Peyer's patch (tissue), 4 donors: ENCODE measurements around the gene TRAPPC6A. TPM values are rescaled to one million over a fixed set of nuclear protein-coding genes. Genes with fewer than 3 reads are reported as not detected.
A peak's percentile ranks its signal among the peaks of the same experiment; 100 is the strongest.

Experiments used
- DNase-seq, 3 donors: peaks; one replicate each; pipeline ENCODE4 v3.0.0-alpha.2; 2017 to 2019
- H3K27ac ChIP-seq, 4 donors: fragments of 200-600 bp; sonication (generic); one replicate each; pipeline ENCODE4 v1.5.1; 2016 to 2019
- H3K27me3 ChIP-seq, 2 donors: fragments of 200-600 bp; sonication (generic); one replicate each; pipeline ENCODE4 v1.5.1; 2019
- H3K36me3 ChIP-seq, 3 donors: fragments of 200-600 bp; sonication (generic); one replicate each; pipeline ENCODE4 v1.5.1; 2016 to 2019
- H3K4me1 ChIP-seq, 4 donors: fragments of 200-600 bp; sonication (generic); one replicate each; pipeline ENCODE4 v1.5.1; 2016 to 2019
- H3K4me3 ChIP-seq, 4 donors: fragments of 200-600 bp; sonication (generic); 1 replicate in 3 of 4; 2 replicates in 1 of 4; pipeline ENCODE4 v1.5.1; 2016 to 2019; ENCODE audit warnings: mild to moderate bottlenecking in 1 of 4
- H3K9me3 ChIP-seq, 4 donors: fragments of 200-600 bp; sonication (generic); one replicate each; pipeline ENCODE4 v1.5.1; 2016 to 2019; ENCODE audit warnings: mild to moderate bottlenecking in 1 of 4
- POLR2A ChIP-seq, 2 donors: fragments of 450-650 bp; IDR thresholded peaks; one replicate each; pipeline ENCODE4 v1.5.1; 2017; ENCODE audit warnings: antibody characterized with exemption in 2 of 2, mild to moderate bottlenecking in 2 of 2, moderate library complexity in 2 of 2
- total RNA-seq, 4 donors: library from RNA; depleted of rRNA; stranded (reverse); fragments of >200 nt; gene quantifications; one replicate each; pipeline ENCODE4 v1.1.0, GENCODE V29; 2016
- TF ChIP-seq, protein P1 (sequence below), 6 experiments: fragments of 450-650 bp in 4 of 6; fragments of 200-600 bp in 2 of 6; sonication (generic) in 1 of 6; IDR thresholded peaks; one replicate each; pipeline ENCODE4 v1.5.1; 2017 to 2019; ENCODE audit warnings: antibody characterized with exemption in 6 of 6, mild to moderate bottlenecking in 3 of 6, moderate library complexity in 1 of 6

The TRAPPC6A gene
- total RNA-seq, 4 donors from 2014 or later, result 11.4 to 58.6 (median 21.6) TPM

DNA sequence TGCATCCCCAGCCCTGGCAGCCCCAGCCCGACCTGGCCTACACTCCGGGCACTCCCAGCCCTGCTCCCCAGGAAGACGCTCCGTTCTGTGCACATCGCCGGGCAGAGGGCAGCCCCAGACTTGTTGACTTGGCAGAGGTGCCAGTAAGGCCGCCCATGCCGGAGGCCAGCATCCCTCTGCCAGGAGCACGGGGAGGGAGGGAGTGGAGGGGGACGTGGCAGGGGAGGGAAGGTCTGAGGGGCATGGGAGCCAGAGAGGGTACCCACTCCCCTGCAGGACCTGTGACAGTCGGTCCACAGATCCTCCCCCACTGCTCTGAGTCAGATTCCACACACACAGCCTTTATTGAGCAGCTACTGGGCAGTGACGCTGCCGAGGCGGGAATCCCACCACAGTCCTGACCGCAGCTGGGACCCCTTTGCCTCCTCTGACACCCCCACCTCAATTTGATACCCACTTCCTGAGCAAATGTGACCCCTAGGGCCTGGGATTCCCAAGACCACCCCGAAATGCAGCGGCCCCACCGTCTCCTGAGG is 15.4 kb downstream of the TRAPPC6A start:
- DNase-seq, result no peak
- Histone ChIP-seq H3K27ac (no peak overlapping the region), H3K9me3 (no peaks in the 10 kb centered on the region), H3K27me3 (no peaks in the 10 kb centered on the region), H3K4me3 (no peak overlapping the region), H3K4me1 (peaks cover 0 to 11% (median 4%) of the 10 kb centered on the region in 4 donors), H3K36me3 (no peaks in the 10 kb centered on the region)
- no peak for TF ChIP-seq POLR2A (IDR thresholded peaks at IDR 0.05)
- TF ChIP-seq, protein P1, sequence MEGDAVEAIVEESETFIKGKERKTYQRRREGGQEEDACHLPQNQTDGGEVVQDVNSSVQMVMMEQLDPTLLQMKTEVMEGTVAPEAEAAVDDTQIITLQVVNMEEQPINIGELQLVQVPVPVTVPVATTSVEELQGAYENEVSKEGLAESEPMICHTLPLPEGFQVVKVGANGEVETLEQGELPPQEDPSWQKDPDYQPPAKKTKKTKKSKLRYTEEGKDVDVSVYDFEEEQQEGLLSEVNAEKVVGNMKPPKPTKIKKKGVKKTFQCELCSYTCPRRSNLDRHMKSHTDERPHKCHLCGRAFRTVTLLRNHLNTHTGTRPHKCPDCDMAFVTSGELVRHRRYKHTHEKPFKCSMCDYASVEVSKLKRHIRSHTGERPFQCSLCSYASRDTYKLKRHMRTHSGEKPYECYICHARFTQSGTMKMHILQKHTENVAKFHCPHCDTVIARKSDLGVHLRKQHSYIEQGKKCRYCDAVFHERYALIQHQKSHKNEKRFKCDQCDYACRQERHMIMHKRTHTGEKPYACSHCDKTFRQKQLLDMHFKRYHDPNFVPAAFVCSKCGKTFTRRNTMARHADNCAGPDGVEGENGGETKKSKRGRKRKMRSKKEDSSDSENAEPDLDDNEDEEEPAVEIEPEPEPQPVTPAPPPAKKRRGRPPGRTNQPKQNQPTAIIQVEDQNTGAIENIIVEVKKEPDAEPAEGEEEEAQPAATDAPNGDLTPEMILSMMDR (IDR thresholded peaks at IDR 0.05), result no peak

DNA sequence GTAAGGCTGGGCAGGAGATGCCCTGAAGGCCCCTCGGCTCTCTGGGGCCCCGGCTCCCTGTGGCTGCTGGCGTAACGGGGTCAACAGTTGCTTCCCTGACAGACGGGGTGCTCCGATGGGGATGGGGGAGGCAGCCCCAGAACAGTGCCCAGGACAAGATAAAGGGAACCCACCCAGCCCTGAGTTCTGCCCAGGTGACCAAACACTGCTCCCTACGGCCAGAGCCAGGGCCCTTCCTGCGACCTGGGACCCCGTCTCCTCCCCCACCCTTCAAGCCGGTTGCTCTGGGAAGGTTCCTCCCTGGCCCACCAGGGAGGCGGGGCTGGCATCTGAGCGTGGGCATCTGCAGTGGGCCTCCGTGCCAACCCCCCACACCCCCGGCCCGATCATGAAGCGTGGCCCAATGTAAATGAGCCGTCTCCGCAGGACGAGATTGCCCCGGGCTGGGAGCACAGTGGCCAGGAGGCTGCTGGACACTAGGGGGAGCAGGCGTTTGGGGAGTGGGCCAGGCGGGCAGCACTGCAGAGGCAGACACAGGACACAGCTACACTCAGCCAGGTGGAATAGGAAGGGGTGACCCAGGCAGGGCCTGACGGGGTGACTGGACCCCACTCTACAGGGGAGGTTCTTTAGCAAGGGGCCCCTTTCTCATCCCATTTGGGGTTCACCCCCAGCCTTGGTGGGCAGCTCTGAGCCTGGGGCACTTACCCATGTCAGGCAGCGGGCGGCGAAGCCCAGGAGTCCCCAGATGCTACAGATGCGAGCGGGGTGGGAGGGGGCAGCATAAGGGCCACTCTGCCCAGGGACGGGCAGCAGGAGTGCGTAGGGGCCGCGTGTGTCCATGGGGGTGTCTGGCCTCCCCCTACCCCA is 16.1 kb downstream of the TRAPPC6A start:
- H3K27me3 ChIP-seq, result no peaks in the 10 kb centered on the region
- no peaks in the 10 kb centered on the region for H3K9me3 ChIP-seq
- DNase-seq, result no peak
- TF ChIP-seq, protein P1 (IDR thresholded peaks at IDR 0.05), result peak in 3 of 6 experiments; percentile 16 to 23 (median 18)
- no peak for TF ChIP-seq POLR2A (IDR thresholded peaks at IDR 0.05)
- H3K4me1 ChIP-seq, result peaks cover 0 to 11% (median 4%) of the 10 kb centered on the region in 4 donors
- H3K36me3 ChIP-seq, result no peaks in the 10 kb centered on the region
- no peak overlapping the region for H3K27ac ChIP-seq
- no peak overlapping the region for H3K4me3 ChIP-seq

DNA sequence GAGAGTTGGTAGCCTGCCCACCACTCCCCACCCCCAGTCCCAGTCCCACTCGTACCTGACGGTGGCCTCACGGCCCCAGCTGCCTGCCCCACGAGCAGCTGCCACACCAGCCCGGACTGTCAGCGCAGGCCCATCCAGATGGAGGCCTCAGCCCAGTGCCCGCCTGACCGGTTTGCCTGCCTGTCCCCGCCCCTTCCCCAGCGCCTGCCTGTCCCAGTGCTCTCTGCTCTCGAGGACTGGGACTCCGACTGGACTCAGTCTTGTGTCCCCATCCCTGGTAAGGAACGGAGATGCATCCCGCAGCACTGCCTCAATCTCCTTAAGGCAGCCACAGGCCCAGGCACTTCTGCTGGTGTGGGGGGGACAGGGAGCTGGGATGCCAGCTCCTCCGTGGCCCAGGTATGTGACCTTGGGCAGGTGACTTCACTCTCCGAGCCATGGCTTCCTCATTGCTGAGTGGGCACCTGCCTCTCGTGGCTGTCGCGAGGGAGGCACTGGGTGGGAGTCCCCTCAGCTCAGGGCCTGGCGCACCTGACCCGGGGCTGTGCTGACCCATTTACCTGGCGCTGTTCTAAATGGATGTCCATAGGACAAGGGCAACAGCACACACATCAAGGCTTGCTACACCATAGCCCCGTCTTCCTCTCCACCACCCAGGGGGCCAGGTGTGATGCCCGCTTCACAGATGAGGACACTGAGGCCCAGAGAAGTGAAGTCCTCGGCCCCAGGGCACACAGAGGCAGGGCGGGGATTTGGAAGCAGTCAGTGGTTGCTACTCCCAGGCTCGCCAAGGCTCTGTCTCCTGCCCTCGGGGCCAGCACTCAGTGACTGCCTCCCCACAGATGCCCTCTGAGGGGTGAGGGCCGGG is 16.9 kb downstream of the TRAPPC6A start, which contains the start of gene NKPD1:
TSS of gene NKPD1 (minus strand) at position 113 of the 868 bp plus-strand sequence. CDS start 832 bp downstream, outside the sequence.
- Histone ChIP-seq H3K27ac (no peak within 1 kb of the TSS), H3K9me3 (no peaks in the 10 kb centered on the region), H3K36me3 (no peaks in the 10 kb centered on the region), H3K27me3 (no peaks in the 10 kb centered on the region), H3K4me1 (peaks cover 0 to 11% (median 4%) of the 10 kb centered on the region in 4 donors), H3K4me3 (no peak within 1 kb of the TSS)
- peak in 1 of 3 donors; percentile 74 for DNase-seq
- TF ChIP-seq POLR2A (IDR thresholded peaks at IDR 0.05), result no peak
- TF ChIP-seq, protein P1 (IDR thresholded peaks at IDR 0.05), result no peak

DNA sequence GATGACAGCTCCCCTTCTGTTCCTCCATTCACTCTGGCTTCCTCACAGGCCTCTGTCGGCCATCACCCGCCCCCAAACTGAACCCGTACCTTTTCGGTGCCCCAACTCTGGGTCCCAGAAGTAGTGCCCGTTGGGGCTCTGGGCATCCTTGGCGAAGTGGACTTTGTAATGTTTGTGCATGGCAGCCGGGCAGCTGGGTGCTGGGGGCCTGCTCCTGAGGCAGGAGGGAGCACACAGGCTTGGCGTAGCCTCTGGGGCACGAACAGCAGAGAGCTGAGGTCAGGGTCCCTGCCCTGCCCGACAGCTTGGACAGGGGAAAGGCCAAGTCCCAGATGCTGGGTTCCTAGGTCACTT is 18.1 kb downstream of the TRAPPC6A start:
- Histone ChIP-seq H3K9me3 (no peaks in the 10 kb centered on the region), H3K27me3 (no peaks in the 10 kb centered on the region), H3K4me3 (no peak overlapping the region), H3K4me1 (peaks cover 0 to 10% (median 3%) of the 10 kb centered on the region in 4 donors), H3K27ac (no peak overlapping the region), H3K36me3 (no peaks in the 10 kb centered on the region)
- no peak for TF ChIP-seq POLR2A (IDR thresholded peaks at IDR 0.05)
- TF ChIP-seq, protein P1 (IDR thresholded peaks at IDR 0.05), result no peak
- no peak for DNase-seq

DNA sequence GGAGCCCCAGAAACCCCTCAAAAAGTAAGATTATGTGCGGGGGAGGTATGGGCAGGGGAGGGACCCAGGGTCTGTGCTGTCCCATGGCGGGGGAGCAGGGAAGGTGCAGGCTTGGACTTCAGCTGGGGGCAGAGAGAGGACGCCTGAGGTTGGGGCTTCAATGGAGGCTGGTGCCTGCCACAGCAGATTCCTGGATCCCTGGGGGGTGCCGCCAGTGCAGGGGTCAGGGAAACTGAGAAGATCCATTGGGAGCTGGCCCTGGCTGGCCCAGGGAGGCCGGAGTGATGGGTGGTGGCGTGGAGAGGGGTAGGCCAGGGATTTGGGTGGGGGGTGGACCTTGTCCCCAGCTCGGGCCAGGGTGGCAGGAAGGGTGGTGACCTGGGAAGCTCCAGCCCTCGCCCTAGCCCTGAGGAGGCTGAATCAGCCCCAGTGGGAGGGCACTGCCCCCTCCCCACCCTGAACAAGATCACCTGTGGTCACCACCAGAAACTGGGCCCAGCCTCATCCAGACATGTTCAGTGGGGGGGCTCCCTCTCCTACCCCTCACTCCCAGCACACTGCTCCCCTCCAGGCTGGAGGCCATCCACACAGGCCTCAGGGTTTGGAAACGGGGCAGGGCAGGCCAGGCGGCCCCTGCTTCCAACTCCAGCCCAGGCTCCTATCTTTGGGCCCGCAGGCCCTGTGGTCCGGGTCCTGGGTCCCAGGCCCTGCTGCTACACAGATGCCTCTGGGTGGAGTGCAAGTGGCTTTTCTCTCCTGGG is 18.6 kb downstream of the TRAPPC6A start:
- no peak overlapping the region for H3K4me3 ChIP-seq
- no peaks in the 10 kb centered on the region for H3K27me3 ChIP-seq

More for the DNA sequence above, 18.6 kb downstream of the TRAPPC6A start:
- no peak for TF ChIP-seq POLR2A (IDR thresholded peaks at IDR 0.05)
- TF ChIP-seq, protein P1 (IDR thresholded peaks at IDR 0.05), result no peak
- Histone ChIP-seq H3K4me1 (peaks cover 0 to 4% (median under 1%) of the 10 kb centered on the region in 4 donors), H3K9me3 (no peaks in the 10 kb centered on the region), H3K36me3 (no peaks in the 10 kb centered on the region), H3K27ac (no peak overlapping the region)
- DNase-seq, result no peak
